HepG2 (cell line): Measurements from ENCODE around the gene KCNIP4. TPM values are rescaled to one million over a fixed set of nuclear protein-coding genes. Genes with fewer than 3 reads are reported as not detected.

Experiments used
- ATAC-seq: fragments of 200-7000 bp; cut with Tn5 transposase; 3 replicates; pipeline ENCODE4 v1.9.1; 2020; ENCODE audit warnings: mild to moderate bottlenecking, moderate library complexity
- BruUV-seq: library from RNA; stranded (reverse); fragments of 400-500 nt; replicated peaks from 2 replicates; lab custom pipeline; 2021; lab: Mats Ljungman, UMichigan
- CTCF ChIA-PET: fragments of 300-600 bp; formaldehyde crosslinking; extraction: SDS; loops from one replicate; lab custom pipeline; 2021; ENCODE audit warnings: low total read pairs, inconsistent platforms, low intra/inter-chr PET ratio; lab: Yijun Ruan, JAX
- POLR2A ChIA-PET: fragments of 350-600 bp; sonication (Branson Sonifier 250); formaldehyde crosslinking; loops from one replicate; lab custom pipeline; 2020; ENCODE audit warnings: antibody characterized with exemption, inconsistent platforms; lab: Yijun Ruan, JAX
- DNase-seq: peaks from one replicate; pipeline ENCODE4 v3.0.0-alpha.2; 2015; ENCODE audit warnings: low spot score
- FAIRE-seq: peaks from 3 replicates; lab custom pipeline; 2011; peaks lifted over from hg19 to GRCh38; lab: Jason Lieb, UNC
- H2AFZ ChIP-seq: one replicate; pipeline ENCODE4 v1.6.1; 2011; ENCODE audit warnings: low read length, inconsistent platforms
- H3K27ac ChIP-seq: fragments of 300-600 bp; 3 replicates; pipeline ENCODE4 v1.8.0; 2011; ENCODE audit warnings: mixed run types, mild to moderate bottlenecking, mixed read lengths, low read length, inconsistent platforms; ENCODE audit not compliant: insufficient read depth; ENCODE audit errors: extremely low read length
- H3K27me3 ChIP-seq, 2 experiments: fragments of 200-600 bp in 1 of 2; 2 replicates in 1 of 2; 3 replicates in 1 of 2; pipeline versions ENCODE4 v1.6.0 to v1.8.0; 2011; ENCODE audit warnings: low read length in 2 of 2, mild to moderate bottlenecking in 2 of 2, moderate library complexity in 2 of 2, inconsistent platforms in 1 of 2; ENCODE audit not compliant: insufficient read depth in 2 of 2, control insufficient read depth in 1 of 2
- H3K36me3 ChIP-seq, 2 experiments: fragments of 200-600 bp in 1 of 2; replicated peaks in 1 of 2; 2 replicates in 1 of 2; 3 replicates in 1 of 2; pipeline versions ENCODE4 v1.5.1 to v1.8.0; 2011; ENCODE audit warnings: low read length in 2 of 2, inconsistent platforms in 1 of 2; ENCODE audit not compliant: insufficient read depth in 2 of 2, control insufficient read depth in 1 of 2
- H3K4me1 ChIP-seq: 2 replicates; pipeline ENCODE4 v1.5.1; 2012; ENCODE audit warnings: low read length, inconsistent platforms; ENCODE audit not compliant: insufficient read depth
- H3K4me2 ChIP-seq: 2 replicates; pipeline ENCODE4 v1.6.0; 2011; ENCODE audit warnings: low read depth, low read length, inconsistent platforms
- H3K4me3 ChIP-seq, 3 experiments: fragments of 200-600 bp in 1 of 3; sonication (generic), shearing (Covaris generic) in 1 of 3; replicated peaks in 1 of 3; 2 replicates each; pipeline ENCODE4 v1.5.1; 2011 to 2016; ENCODE audit warnings: low read length in 3 of 3, inconsistent platforms in 2 of 3, low read depth in 2 of 3, mild to moderate bottlenecking in 2 of 3, control low read depth in 1 of 3, mixed read lengths in 1 of 3; ENCODE audit not compliant: insufficient read depth in 1 of 3
- H3K79me2 ChIP-seq: one replicate; pipeline ENCODE4 v1.6.1; 2011; ENCODE audit warnings: low read length, inconsistent platforms; ENCODE audit not compliant: insufficient read depth
- H3K9ac ChIP-seq: 2 replicates; pipeline ENCODE4 v1.6.0; 2011; ENCODE audit warnings: mild to moderate bottlenecking, low read depth, low read length, inconsistent platforms; ENCODE audit not compliant: insufficient read depth
- H3K9me3 ChIP-seq: 2 replicates; pipeline ENCODE4 v1.5.1; 2012; ENCODE audit warnings: mild to moderate bottlenecking, low read length
- H4K20me1 ChIP-seq: 2 replicates; pipeline ENCODE4 v1.6.0; 2011; ENCODE audit warnings: inconsistent platforms, mild to moderate bottlenecking, low read length, moderate library complexity; ENCODE audit not compliant: insufficient read depth
- DNMT1 ChIP-seq: sonication (generic); formaldehyde crosslinking; IDR thresholded peaks from 2 replicates; pipeline ENCODE4 v1.5.1; 2020; ENCODE audit warnings: mild to moderate bottlenecking, missing genetic modification reagents
- FOXK2 ChIP-seq: fragments of 450-650 bp; IDR thresholded peaks from 2 replicates; pipeline ENCODE4 v1.6.1; 2016
- HES4 ChIP-seq: sonication (generic); formaldehyde crosslinking; IDR thresholded peaks from 2 replicates; pipeline ENCODE4 v1.9.0; 2021; ENCODE audit warnings: mild to moderate bottlenecking, missing genetic modification reagents, borderline replicate concordance
- IKZF4 ChIP-seq: sonication (generic); formaldehyde crosslinking; IDR thresholded peaks from 2 replicates; pipeline ENCODE4 v1.5.1; 2020; ENCODE audit warnings: borderline replicate concordance, mild to moderate bottlenecking, low read depth, missing genetic modification reagents; ENCODE audit errors: not compliant biosample characterization
- RFXANK ChIP-seq: IDR thresholded peaks from 2 replicates; pipeline ENCODE4 v1.6.1; 2016
- TBP ChIP-seq: sonication (generic); formaldehyde crosslinking; IDR thresholded peaks from 2 replicates; pipeline ENCODE4 v1.5.0; 2020; ENCODE audit warnings: missing genetic modification reagents
- ZBTB38 ChIP-seq: sonication (generic); formaldehyde crosslinking; IDR thresholded peaks from 2 replicates; pipeline ENCODE4 v1.5.1; 2020; ENCODE audit warnings: mild to moderate bottlenecking, missing genetic modification reagents
- ZKSCAN1 ChIP-seq: fragments of 150-350 bp; IDR thresholded peaks from 2 replicates; pipeline ENCODE4 v1.6.1; 2014; ENCODE audit warnings: low read length
- ZNF121 ChIP-seq: sonication (generic); formaldehyde crosslinking; IDR thresholded peaks from 2 replicates; pipeline ENCODE4 v1.5.0; 2020; ENCODE audit warnings: mild to moderate bottlenecking, missing genetic modification reagents
- ZNF367 ChIP-seq: sonication (generic); formaldehyde crosslinking; IDR thresholded peaks from 2 replicates; pipeline ENCODE4 v1.4.0; 2020; ENCODE audit warnings: missing genetic modification reagents, borderline replicate concordance
- ZNF660 ChIP-seq: sonication (generic); formaldehyde crosslinking; IDR thresholded peaks from 2 replicates; pipeline ENCODE4 v1.5.1; 2020; ENCODE audit warnings: mild to moderate bottlenecking, low read depth, missing genetic modification reagents, borderline replicate concordance
- WGBS: methylation state at CpG from one replicate; pipeline ENCODE4 v1.1.6; 2017; ENCODE audit warnings: low lambda C conversion rate; 5-methylcytosine and 5-hydroxymethylcytosine counted together
- in situ Hi-C: cut with HindIII; loops from 2 replicates; pipeline ENCODE4 v1.10.0; 2017; ENCODE audit warnings: low pct_unique_long_range_greater_than_20kb; ENCODE audit not compliant: extremely low pct_ligation_motif_present
- intact Hi-C: fragments of 100-400 bp; cut with micrococcal nuclease; formaldehyde crosslinking; loops from one replicate; pipeline ENCODE4 v1.10.0; 2022; ENCODE audit not compliant: unreplicated experiment
- polyA plus RNA-seq, 8 experiments: library from polyadenylated mRNA; depleted of rRNA in 3 of 8; stranded (reverse) in 7 of 8; unstranded in 1 of 8; fragments of >200 nt; fragmentation: Illumina TruSeq in 4 of 8; extraction: Trizol in 4 of 8; gene quantifications; 2 replicates each; pipeline versions ENCODE4 v1.2.1 to v1.2.3, GENCODE V29; 2011 to 2016; ENCODE audit warnings: low read depth in 4 of 8, missing spikeins in 1 of 8, mixed read lengths in 1 of 8; ENCODE audit not compliant: insufficient read depth in 1 of 8
- total RNA-seq, 5 experiments: library from RNA; depleted of rRNA; stranded (reverse); fragments of >200 nt; fragmentation: Illumina TruSeq; extraction: Trizol; gene quantifications; 2 replicates each; pipeline ENCODE4 v1.2.3, GENCODE V29; 2016; ENCODE audit warnings: low read depth in 1 of 5
- TF ChIP-seq, protein P1 (sequence below): IDR thresholded peaks from 2 replicates; pipeline ENCODE4 v1.6.1; 2016; ENCODE audit warnings: low read depth, control low read depth
- TF ChIP-seq, protein P2 (sequence below): sonication (generic); formaldehyde crosslinking; IDR thresholded peaks from 2 replicates; pipeline ENCODE4 v1.5.1; 2020; ENCODE audit warnings: missing genetic modification reagents, mild to moderate bottlenecking, borderline replicate concordance

KCNIP4 gene
- total and polyA plus RNA-seq, 2 of the 13 experiments (the other 11 are each of a cell fraction or from before 2014, with no cell fraction given): 0.09 TPM; not detected in 1

DNA sequence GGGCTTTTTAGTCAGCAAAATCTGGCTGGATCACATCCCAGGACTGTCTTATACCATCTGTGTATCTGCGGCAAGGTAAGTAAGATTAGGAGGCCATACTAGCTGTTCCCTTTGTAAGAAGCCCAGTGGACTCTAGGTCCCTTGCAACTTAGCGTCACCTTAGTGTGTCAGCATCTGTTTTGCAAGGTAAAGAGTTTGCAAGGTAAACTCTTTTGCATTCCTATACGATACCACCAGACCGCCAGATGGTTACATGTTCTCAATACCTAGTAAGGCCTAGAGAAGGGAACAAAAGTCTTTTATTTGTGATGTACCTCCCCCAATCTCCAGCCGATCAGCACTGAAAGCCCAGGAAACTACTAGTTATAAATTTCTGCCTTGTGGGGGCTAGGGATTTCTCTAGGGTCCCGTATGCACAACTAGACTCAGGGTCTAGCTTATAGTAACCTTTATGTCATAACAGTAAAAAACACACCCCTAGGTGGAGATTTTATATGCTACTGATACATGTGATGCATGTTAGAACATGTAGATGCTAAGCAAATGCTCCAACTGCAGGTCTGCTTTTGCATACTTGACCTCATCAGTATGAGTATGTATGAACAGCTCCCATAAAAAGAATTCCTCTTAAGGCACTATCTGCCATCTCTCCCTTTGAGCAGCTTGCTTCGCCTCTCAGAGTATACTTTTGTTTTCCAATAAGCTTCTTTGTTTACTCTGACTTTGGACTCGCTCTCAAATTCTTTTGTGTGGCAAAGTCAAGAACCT lies 78.4 kb downstream of the KCNIP4 start (continued):
- TF ChIP-seq HES4: no peak
- no peak for TF ChIP-seq ZNF660

DNA sequence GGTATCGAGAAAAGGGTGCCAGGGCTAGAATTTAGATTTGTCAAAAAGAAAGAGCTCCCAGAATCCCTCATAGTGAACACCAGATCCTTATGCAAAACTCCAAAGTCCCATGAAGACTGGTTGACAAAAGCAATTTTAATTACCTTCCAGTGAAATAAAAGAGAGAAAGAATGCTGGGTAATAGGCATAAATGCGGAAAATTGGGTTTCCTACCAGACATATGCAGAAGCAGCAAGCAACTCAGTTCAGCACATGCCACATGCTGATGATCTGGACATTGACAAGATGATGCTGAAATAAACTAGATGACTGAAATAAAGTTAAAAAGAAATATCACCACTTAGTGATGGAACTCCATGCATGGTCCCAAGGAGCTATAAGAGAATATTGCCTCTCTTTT lies 83.9 kb downstream of the KCNIP4 start:
- Histone ChIP-seq H3K4me3 (no peak overlapping the region), H3K36me3 (no peaks in the 10 kb centered on the region), H3K9ac (no peak overlapping the region), H3K79me2 (no peaks in the 10 kb centered on the region), H3K9me3 (no peaks in the 10 kb centered on the region), H3K4me2 (no peak overlapping the region), H4K20me1 (no peaks in the 10 kb centered on the region)
- intact Hi-C loops: no loop called here
- FAIRE-seq: no peak
- TF ChIP-seq RFXANK (CRISPR knock-in tag) (no peak), IKZF4 (CRISPR knock-in tag) (no peak), TBP (no peak), ZNF121 (no peak), ZKSCAN1 (no peak), FOXK2 (no peak), ZBTB38 (CRISPR knock-in tag) (no peak), ZNF367 (CRISPR knock-in tag) (no peak), DNMT1 (no peak)
- TF ChIP-seq, protein P1, sequence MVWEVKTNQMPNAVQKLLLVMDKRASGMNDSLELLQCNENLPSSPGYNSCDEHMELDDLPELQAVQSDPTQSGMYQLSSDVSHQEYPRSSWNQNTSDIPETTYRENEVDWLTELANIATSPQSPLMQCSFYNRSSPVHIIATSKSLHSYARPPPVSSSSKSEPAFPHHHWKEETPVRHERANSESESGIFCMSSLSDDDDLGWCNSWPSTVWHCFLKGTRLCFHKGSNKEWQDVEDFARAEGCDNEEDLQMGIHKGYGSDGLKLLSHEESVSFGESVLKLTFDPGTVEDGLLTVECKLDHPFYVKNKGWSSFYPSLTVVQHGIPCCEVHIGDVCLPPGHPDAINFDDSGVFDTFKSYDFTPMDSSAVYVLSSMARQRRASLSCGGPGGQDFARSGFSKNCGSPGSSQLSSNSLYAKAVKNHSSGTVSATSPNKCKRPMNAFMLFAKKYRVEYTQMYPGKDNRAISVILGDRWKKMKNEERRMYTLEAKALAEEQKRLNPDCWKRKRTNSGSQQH (CRISPR knock-in tag): no peak
- TF ChIP-seq, protein P2, sequence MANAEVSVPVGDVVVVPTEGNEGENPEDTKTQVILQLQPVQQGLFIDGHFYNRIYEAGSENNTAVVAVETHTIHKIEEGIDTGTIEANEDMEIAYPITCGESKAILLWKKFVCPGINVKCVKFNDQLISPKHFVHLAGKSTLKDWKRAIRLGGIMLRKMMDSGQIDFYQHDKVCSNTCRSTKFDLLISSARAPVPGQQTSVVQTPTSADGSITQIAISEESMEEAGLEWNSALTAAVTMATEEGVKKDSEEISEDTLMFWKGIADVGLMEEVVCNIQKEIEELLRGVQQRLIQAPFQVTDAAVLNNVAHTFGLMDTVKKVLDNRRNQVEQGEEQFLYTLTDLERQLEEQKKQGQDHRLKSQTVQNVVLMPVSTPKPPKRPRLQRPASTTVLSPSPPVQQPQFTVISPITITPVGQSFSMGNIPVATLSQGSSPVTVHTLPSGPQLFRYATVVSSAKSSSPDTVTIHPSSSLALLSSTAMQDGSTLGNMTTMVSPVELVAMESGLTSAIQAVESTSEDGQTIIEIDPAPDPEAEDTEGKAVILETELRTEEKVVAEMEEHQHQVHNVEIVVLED: no peak
- TF ChIP-seq, all 625 proteins: peak for 0
- CTCF ChIA-PET: no interaction called here
- in situ Hi-C loops: no loop called here
- Histone ChIP-seq H3K27ac (no peak overlapping the region), H3K27me3 (no peaks in the 10 kb centered on the region), H2AFZ (no peak overlapping the region), H3K4me1 (no peaks in the 10 kb centered on the region)
- BruUV-seq: no TSS peak
- POLR2A ChIA-PET: no interaction called here
- DNase-seq: no peak
- 0% methylated on average over 2 of the region's 2 CpGs for WGBS
- no peak for ATAC-seq
